GM19372 (cell line): ENCODE measurements around the gene HOXB7.

Experiments used
- ATAC-seq: cut with Tn5 transposase; IDR thresholded peaks from one replicate; pipeline ENCODE4 v1.9.1; 2021; ENCODE audit warnings: mild to moderate bottlenecking, low read depth, moderate library complexity; ENCODE audit not compliant: unreplicated experiment

Gene HOXB7

DNA sequence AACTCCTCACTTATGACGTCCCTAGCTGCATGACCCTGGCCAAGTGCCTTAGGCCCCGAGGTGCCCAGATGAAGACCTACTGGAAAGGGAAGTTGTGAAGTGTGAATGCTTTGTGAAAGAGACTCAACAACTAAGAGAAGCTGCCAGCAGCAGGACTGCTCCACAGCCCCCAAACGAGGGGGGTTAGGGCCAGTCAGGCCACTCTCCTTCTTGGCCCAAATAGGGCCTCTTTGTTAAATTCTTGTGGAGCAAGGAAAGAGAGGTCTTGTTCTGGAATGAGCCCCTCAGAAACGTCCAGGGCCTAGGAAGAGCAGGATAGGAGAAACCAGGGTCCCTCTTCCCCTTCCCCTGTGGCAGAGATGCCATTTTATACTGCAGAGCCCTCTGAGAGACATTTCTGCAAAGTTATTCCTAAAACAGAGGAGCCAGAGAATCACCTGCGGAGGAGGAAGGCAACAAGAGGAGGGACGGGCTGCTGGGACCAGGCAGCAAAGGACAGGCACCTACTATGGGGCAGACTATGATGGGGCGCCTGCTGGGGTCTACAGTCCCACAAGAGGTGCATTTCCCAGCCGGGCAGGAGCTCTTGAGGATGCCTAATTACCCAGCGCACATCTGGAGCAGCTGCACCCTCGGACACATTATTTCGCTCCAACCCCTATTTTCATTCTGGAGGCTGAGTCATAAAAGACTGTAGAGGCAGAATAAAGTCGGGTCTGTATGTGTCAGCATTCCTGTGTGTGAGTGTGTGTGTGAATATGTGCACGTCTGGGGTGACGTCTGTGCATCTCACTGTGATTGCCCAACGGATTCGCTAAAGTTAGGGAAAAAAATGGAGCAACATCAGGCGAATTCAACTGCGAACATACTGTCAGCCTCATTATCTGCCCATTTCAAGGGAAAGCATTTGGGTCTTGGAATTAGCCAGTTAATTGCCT lies 26.8 kb upstream of the HOXB7 start:
- ATAC-seq = no peak

DNA sequence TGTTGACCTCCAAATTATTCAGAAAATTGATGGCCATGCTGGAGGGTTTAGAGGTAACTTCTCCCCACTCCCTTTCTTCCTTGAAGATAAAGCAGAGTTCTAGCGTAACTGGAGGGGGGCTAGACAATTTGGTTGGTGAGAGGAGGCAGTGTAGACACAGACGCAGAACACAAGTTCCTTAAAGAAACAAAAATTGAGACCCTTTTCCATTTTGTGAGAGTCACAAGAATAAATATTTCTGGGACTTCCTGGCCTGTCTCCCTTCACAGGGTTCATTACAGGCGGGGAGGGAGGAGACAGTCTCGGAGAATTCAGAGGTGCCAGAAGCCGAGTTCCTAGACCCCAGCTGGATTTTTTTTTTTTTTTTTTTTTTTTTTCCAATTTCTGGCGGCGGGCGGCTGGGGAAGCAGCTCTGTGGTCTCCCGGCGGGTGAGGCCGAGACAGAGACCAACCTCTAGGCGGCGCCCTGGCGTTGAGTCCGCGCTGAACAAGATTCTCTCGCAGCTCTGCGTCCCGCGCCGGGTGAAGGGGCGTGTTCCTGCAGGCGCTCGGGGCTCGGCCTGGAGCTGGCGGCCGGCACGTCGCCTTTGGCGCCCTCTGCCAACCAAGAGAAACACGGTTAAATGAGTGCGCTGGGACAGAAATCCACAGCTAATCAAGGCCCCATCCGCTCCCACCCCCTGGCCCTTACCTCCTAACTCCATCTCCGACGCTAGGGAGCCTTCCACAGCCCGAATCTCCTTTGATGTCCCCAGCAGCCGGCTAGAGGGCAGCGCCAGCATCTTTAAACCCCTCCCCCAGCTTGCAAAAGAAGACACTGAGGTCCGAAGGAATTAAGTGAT lies 25.6 kb upstream of the HOXB7 start:
- ATAC-seq = no peak

GRCh38 chr17:48634493-48635208 lies 23.8 kb upstream of the HOXB7 start:
- no peak for ATAC-seq

DNA sequence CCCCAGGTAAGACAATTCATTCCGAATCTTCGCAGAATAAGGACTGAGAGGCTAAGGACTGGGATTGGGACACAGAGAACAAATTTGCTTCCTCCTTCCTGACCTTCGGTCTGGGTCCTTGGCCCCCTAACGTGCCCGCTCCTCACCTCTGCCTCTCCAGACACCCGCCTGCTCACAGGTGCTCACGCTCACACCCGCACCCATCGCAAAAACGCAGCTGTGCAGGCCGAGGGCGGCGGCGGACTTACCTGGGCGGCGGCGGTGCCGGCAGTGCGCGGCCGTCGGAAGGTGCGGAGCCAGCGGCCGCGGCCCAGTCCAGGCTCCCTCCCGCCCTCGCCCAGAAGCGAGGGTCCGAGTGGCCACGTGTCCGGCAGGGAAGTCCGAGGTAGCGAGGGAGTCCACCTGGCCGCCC lies 22.5 kb upstream of the HOXB7 start:
- no peak for ATAC-seq

- no peak for ATAC-seq
Measured at GRCh38 chr17:48632579-48633265, 21.9 kb upstream of the HOXB7 start.

GRCh38 chr17:48631693-48632578 lies 21.1 kb upstream of the HOXB7 start:
- ATAC-seq = no peak

DNA sequence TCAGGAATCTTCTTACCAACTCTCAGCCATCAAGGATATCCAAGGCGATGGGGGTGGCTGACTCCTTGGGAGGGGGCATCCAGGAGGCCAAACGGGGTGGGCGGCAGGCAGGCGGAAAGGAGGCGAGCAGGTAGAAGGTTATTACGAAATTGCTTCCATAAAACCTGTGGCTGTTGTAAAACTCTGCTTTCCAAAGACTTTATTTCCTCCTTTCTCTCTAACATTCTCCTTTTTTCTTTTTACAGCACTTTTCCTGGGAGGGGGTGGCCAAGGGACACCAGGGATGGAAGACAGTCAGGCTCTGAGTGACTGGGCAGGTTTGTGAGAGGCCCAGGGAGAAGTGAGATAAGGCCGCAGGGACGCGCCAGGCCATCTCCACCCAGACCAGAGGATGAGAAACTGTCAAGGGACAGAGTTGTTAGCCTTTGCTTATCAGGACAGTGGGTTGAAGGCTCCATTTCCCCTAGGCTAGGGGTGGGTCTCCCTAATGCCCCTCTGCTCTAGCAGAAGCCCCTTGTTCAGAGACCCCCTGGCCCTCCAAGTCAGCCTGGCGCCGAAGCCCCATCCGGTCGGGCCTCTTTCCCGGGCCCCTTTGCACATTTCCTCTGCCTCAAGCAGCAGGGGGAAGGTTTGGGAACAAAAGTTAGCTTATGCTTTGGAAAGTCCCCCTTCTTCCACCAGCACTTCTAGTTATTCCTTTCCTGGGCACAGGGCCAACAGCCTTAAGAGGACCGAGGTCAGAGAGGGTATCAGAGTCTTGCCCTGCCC lies 20.3 kb upstream of the HOXB7 start:
- no peak for ATAC-seq

- ATAC-seq = no peak
Measured at GRCh38 chr17:48630009-48630924, 19.4 kb upstream of the HOXB7 start.

DNA sequence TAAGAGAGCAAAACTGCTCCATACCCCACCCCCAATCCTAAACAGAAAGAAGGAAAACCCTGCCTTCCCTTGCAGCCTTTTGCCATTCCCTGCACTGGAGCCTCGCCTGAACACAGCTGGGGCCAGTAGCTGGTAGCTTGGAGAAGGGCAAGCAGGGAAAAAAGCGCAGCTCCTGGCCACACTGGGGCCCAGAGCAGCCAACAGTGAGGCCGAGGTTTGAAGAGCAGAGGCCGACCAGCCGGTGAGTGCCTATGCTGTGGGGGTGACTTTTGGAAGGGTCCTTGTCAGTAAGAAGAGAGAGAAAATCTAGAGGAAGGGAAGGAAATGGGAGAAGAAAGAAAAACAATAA lies 18.6 kb upstream of the HOXB7 start:
- no peak for ATAC-seq

DNA sequence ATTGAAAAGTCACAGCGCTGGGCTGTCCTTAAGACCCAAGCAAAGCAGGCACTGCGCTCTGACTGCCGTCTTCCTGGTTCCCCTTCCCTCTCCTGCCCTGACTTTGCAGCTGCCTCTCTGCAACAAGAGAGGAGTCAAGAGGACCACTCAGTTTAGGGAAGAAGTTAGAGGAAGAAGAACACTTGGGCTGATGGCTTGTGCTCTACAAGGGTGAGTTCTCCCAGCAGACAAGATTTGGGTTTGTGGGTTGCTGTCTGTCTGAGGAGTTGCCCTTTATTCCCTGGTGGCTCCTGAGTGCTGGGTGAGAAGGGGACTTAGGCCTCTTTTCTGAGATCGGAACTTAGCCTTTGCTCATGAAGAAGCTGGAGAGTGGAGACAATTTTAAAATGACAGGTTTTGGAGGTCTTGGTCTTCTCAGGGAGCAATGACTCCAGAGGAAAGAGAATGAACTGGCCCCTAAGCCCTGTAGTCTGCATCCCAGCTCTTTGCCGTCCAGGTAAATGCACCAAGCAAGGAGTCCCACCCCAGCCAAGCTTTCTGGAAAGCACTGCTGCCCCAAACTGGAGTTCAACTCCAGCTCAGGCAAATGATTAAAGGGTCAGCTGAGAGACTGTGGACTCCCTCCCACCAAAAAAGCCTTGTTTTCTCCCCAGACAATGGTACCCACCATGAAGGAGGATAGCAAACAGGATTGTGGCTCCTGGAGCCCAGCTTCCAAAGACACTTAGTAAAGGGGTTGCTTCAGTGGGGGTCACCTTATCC lies 18.0 kb upstream of the HOXB7 start:
- no peak for ATAC-seq

- ATAC-seq = no peak
Measured at GRCh38 chr17:48627623-48628521, 17.1 kb upstream of the HOXB7 start.

DNA sequence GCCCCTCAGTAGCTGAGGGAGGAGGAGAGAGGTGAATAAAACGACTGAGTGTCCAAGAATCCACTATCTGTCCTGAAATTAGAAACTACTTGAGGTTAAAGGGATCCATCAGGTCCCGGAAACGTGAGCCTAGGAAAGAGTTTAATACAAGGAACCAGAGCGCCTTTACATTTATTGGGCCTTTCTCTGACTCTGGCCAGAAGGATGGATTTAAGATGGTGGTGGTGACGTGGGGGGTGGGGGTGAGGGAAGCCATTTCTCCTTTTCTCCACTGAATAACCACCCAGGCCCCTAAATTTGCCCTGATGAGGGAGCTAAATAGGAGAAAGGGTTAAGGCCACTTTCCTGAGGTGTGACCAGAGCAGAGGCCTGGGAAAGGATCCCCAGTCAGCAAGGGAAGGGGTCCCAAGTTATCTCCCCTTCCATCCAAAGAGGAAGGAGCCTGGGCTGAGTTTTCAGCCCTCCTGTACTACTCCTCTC lies 16.3 kb upstream of the HOXB7 start:
- no peak for ATAC-seq

DNA sequence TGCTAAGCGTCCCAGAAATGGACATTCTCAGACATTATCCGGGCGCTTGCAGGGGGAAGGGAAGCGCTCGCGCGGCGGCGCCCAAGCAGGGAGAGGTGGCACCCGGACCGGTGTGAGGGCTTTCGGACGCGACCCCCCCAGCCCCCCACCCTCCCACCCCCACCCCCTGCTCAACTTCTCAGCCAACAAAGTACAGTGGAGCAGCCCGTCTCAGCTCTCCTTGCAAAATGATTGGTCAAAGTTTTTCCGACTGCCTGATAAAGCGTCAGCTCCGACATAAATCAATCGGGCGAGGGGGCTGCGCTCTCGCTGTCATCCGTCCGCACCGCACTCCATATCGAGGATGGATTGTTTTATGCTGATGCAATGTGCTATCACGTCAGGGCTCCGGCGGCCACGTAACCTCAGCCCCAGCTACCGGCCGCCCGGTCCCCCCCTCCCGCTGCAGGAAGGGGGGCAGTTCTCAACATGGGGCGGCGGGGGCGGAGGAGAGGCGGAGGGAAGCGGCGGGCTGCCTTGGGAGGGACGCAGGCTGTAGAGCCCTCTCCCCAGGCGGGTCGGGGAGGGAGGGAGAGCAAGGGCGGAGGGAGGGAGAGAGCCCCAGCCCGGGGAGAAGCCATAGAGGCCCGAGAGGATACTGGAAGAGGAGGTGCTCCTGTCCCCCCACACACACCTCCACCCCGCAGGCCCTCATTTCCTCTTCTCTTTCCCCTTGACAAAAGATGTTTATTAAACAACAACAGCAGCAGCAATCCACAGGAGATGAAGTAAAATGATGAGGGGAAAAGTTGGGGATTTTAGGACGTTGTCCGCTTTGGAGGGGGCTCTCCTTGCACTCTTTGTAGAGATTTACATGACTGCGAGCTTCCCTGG lies 15.7 kb upstream of the HOXB7 start, which contains the start of gene HOXB9:
Gene HOXB9 (minus strand): TSS at position 114 of the 873 bp plus-strand sequence. CDS start 89 bp downstream, at position 25.
- ATAC-seq = no peak

- no peak for ATAC-seq
Measured at GRCh38 chr17:48625495-48626244, 14.9 kb upstream of the HOXB7 start.
